ENCODE results near the gene MAPK4. TPM values are rescaled to one million over a fixed set of nuclear protein-coding genes. Genes with fewer than 3 reads are reported as not detected.

Gene MAPK4
- total RNA-seq, 5 donors from 2014 or later (not counting 1 experiment from before 2014, with no cell fraction given): 0.06 TPM; not detected in 4

- no peaks in the 10 kb centered on the region for H3K27me3 ChIP-seq (replicated peaks in 1 of 2; ENCODE audit: control insufficient read depth in 2 of 2, extremely low read depth in 1 of 2, insufficient read depth in 2 of 2, low read length in 1 of 2)
- 100% methylated on average over 1 of the region's 5 CpGs for WGBS (ENCODE audit: insufficient coverage)
- Mint-ChIP-seq H3K9me3 (peaks cover 0 to 10% (median 0%) of the 10 kb centered on the region in 3 donors), H3K36me3 (no peaks in the 10 kb centered on the region), H3K27me3 (peaks cover 4 to 10% of the 10 kb centered on the region in 2 donors), H3K4me3 (no peak overlapping the region), H3K4me1 (no peaks in the 10 kb centered on the region), H3K27ac (no peak overlapping the region)
- no peaks in the 10 kb centered on the region for H3K4me1 ChIP-seq (ENCODE audit: control insufficient read depth in 1 of 2, extremely low read depth in 1 of 2, insufficient read depth in 2 of 2, low read length in 2 of 2)
- ATAC-seq (replicated peaks in 1 of 4): no peak
- DNase-seq: no peak
- CTCF ChIA-PET: no interaction called here
- no peak overlapping the region for H3K4me3 ChIP-seq (ENCODE audit: control insufficient read depth in 1 of 2, extremely low read depth in 1 of 2, low read length in 1 of 2)
- no peaks in the 10 kb centered on the region for H3K36me3 ChIP-seq (ENCODE audit: control insufficient read depth in 2 of 2, extremely low read depth in 1 of 2, insufficient read depth in 1 of 2, low read length in 1 of 2)
- no peak overlapping the region for H3K27ac ChIP-seq (ENCODE audit: low read length)
- POLR2A ChIA-PET: no interaction called here
- no peaks in the 10 kb centered on the region for H3K9me3 ChIP-seq
Measured at GRCh38 chr18:50658601-50659000, 98.7 kb downstream of the MAPK4 start.

GRCh38 chr18:50659091-50660003 is 99.5 kb downstream of the MAPK4 start:
- POLR2A ChIA-PET: no interaction called here

GRCh38 chr18:50661013-50661412 is 101.1 kb downstream of the MAPK4 start:
- no peaks in the 10 kb centered on the region for H3K36me3 ChIP-seq (ENCODE audit: control insufficient read depth in 2 of 2, extremely low read depth in 1 of 2, insufficient read depth in 1 of 2, low read length in 1 of 2)
- no peak overlapping the region for H3K4me3 ChIP-seq (ENCODE audit: control insufficient read depth in 1 of 2, extremely low read depth in 1 of 2, low read length in 1 of 2)
- no peak for ATAC-seq (replicated peaks in 1 of 4)
- Mint-ChIP-seq H3K4me3 (no peak overlapping the region), H3K27ac (no peak overlapping the region), H3K9me3 (peaks cover 0 to 10% (median 0%) of the 10 kb centered on the region in 3 donors), H3K4me1 (no peaks in the 10 kb centered on the region), H3K36me3 (no peaks in the 10 kb centered on the region), H3K27me3 (peaks cover 2 to 4% of the 10 kb centered on the region in 2 donors)
- no peaks in the 10 kb centered on the region for H3K27me3 ChIP-seq (replicated peaks in 1 of 2; ENCODE audit: control insufficient read depth in 2 of 2, extremely low read depth in 1 of 2, insufficient read depth in 2 of 2, low read length in 1 of 2)
- CTCF ChIA-PET: no interaction called here
- H3K27ac ChIP-seq (ENCODE audit: low read length): no peak overlapping the region
- H3K4me1 ChIP-seq (ENCODE audit: control insufficient read depth in 1 of 2, extremely low read depth in 1 of 2, insufficient read depth in 2 of 2, low read length in 2 of 2): no peaks in the 10 kb centered on the region
- POLR2A ChIA-PET: interaction anchor here in 1 of 2 donors (0.6 kb wide), 1 partner anchor 27 kb away, joined by 3 read pairs; no protein-coding TSS in a partner anchor
- no peaks in the 10 kb centered on the region for H3K9me3 ChIP-seq
- no CpG with 5 or more reads among the region's 1 CpG for WGBS (ENCODE audit: insufficient coverage)
- no peak for DNase-seq

More at GRCh38 chr18:50659091-50660003, 99.5 kb downstream of the MAPK4 start:
- CTCF ChIA-PET: no interaction called here
- no peaks in the 10 kb centered on the region for H3K27me3 ChIP-seq (replicated peaks in 1 of 2; ENCODE audit: control insufficient read depth in 2 of 2, extremely low read depth in 1 of 2, insufficient read depth in 2 of 2, low read length in 1 of 2)
- H3K9me3 Mint-ChIP-seq: peaks cover 0 to 10% (median 0%) of the 10 kb centered on the region in 3 donors
- ATAC-seq (replicated peaks in 1 of 4) (no peak), DNase-seq (no peak)
- peaks cover 4 to 10% of the 10 kb centered on the region in 2 donors for H3K27me3 Mint-ChIP-seq
- H3K27ac ChIP-seq (ENCODE audit: low read length): no peak overlapping the region
- H3K9me3 ChIP-seq: no peaks in the 10 kb centered on the region
- H3K36me3 ChIP-seq (ENCODE audit: control insufficient read depth in 2 of 2, extremely low read depth in 1 of 2, insufficient read depth in 1 of 2, low read length in 1 of 2): no peaks in the 10 kb centered on the region
- no peak overlapping the region for H3K4me3 Mint-ChIP-seq
- no peak overlapping the region for H3K27ac Mint-ChIP-seq
- no peaks in the 10 kb centered on the region for H3K36me3 Mint-ChIP-seq
- H3K4me1 ChIP-seq (ENCODE audit: control insufficient read depth in 1 of 2, extremely low read depth in 1 of 2, insufficient read depth in 2 of 2, low read length in 2 of 2): no peaks in the 10 kb centered on the region
- 64% methylated on average over 12 of the region's 13 CpGs for WGBS (ENCODE audit: insufficient coverage)
- H3K4me1 Mint-ChIP-seq: no peaks in the 10 kb centered on the region
- H3K4me3 ChIP-seq (ENCODE audit: control insufficient read depth in 1 of 2, extremely low read depth in 1 of 2, low read length in 1 of 2): no peak overlapping the region

- Mint-ChIP-seq H3K27ac (no peak overlapping the region), H3K4me3 (no peak overlapping the region), H3K36me3 (no peaks in the 10 kb centered on the region), H3K9me3 (peaks cover 0 to 10% (median 0%) of the 10 kb centered on the region in 3 donors), H3K4me1 (no peaks in the 10 kb centered on the region), H3K27me3 (peaks cover 2 to 4% of the 10 kb centered on the region in 2 donors)
- Histone ChIP-seq H3K27ac (ENCODE audit: low read length) (no peak overlapping the region), H3K36me3 (ENCODE audit: control insufficient read depth in 2 of 2, extremely low read depth in 1 of 2, insufficient read depth in 1 of 2, low read length in 1 of 2) (no peaks in the 10 kb centered on the region), H3K4me1 (ENCODE audit: control insufficient read depth in 1 of 2, extremely low read depth in 1 of 2, insufficient read depth in 2 of 2, low read length in 2 of 2) (no peaks in the 10 kb centered on the region), H3K27me3 (replicated peaks in 1 of 2; ENCODE audit: control insufficient read depth in 2 of 2, extremely low read depth in 1 of 2, insufficient read depth in 2 of 2, low read length in 1 of 2) (no peaks in the 10 kb centered on the region), H3K9me3 (no peaks in the 10 kb centered on the region), H3K4me3 (ENCODE audit: control insufficient read depth in 1 of 2, extremely low read depth in 1 of 2, low read length in 1 of 2) (no peak overlapping the region)
- POLR2A ChIA-PET: no interaction called here
- CTCF ChIA-PET: no interaction called here
- no peak for DNase-seq
- 20% methylated on average over 1 of the region's 3 CpGs for WGBS (ENCODE audit: insufficient coverage)
- ATAC-seq (replicated peaks in 1 of 4): no peak
Measured at GRCh38 chr18:50662177-50662576, 102.3 kb downstream of the MAPK4 start.

- no peak for ATAC-seq (replicated peaks in 1 of 4)
- DNase-seq: no peak
- H3K4me1 ChIP-seq (ENCODE audit: control insufficient read depth in 1 of 2, extremely low read depth in 1 of 2, insufficient read depth in 2 of 2, low read length in 2 of 2): no peaks in the 10 kb centered on the region
- Mint-ChIP-seq H3K4me1 (no peaks in the 10 kb centered on the region), H3K27ac (no peak overlapping the region), H3K27me3 (peaks cover 2 to 4% of the 10 kb centered on the region in 2 donors), H3K4me3 (no peak overlapping the region), H3K36me3 (no peaks in the 10 kb centered on the region), H3K9me3 (peaks cover 0 to 10% (median 0%) of the 10 kb centered on the region in 3 donors)
- WGBS (ENCODE audit: insufficient coverage): 62% methylated on average over 9 of the region's 10 CpGs
- ChIA-PET POLR2A (no interaction called here), CTCF (no interaction called here)
- no peak overlapping the region for H3K4me3 ChIP-seq (ENCODE audit: control insufficient read depth in 1 of 2, extremely low read depth in 1 of 2, low read length in 1 of 2)
- H3K27me3 ChIP-seq (replicated peaks in 1 of 2; ENCODE audit: control insufficient read depth in 2 of 2, extremely low read depth in 1 of 2, insufficient read depth in 2 of 2, low read length in 1 of 2): no peaks in the 10 kb centered on the region
- no peaks in the 10 kb centered on the region for H3K36me3 ChIP-seq (ENCODE audit: control insufficient read depth in 2 of 2, extremely low read depth in 1 of 2, insufficient read depth in 1 of 2, low read length in 1 of 2)
- no peak overlapping the region for H3K27ac ChIP-seq (ENCODE audit: low read length)
- H3K9me3 ChIP-seq: no peaks in the 10 kb centered on the region
Measured at GRCh38 chr18:50662775-50663383, 103.0 kb downstream of the MAPK4 start.

- Histone ChIP-seq H3K27me3 (replicated peaks in 1 of 2; ENCODE audit: control insufficient read depth in 2 of 2, extremely low read depth in 1 of 2, insufficient read depth in 2 of 2, low read length in 1 of 2) (peaks cover 0 to 4% of the 10 kb centered on the region in 2 experiments), H3K27ac (ENCODE audit: low read length) (no peak overlapping the region), H3K36me3 (ENCODE audit: control insufficient read depth in 2 of 2, extremely low read depth in 1 of 2, insufficient read depth in 1 of 2, low read length in 1 of 2) (no peaks in the 10 kb centered on the region), H3K4me3 (ENCODE audit: control insufficient read depth in 1 of 2, extremely low read depth in 1 of 2, low read length in 1 of 2) (no peak overlapping the region), H3K9me3 (no peaks in the 10 kb centered on the region), H3K4me1 (ENCODE audit: control insufficient read depth in 1 of 2, extremely low read depth in 1 of 2, insufficient read depth in 2 of 2, low read length in 2 of 2) (no peaks in the 10 kb centered on the region)
- Mint-ChIP-seq H3K36me3 (no peaks in the 10 kb centered on the region), H3K4me3 (no peak overlapping the region), H3K4me1 (no peaks in the 10 kb centered on the region), H3K27ac (no peak overlapping the region), H3K27me3 (peaks cover 2 to 4% of the 10 kb centered on the region in 2 donors), H3K9me3 (peaks cover 0 to 10% (median 0%) of the 10 kb centered on the region in 3 donors)
- ChIA-PET POLR2A (no interaction called here), CTCF (no interaction called here)
- no peak for DNase-seq
- WGBS (ENCODE audit: insufficient coverage): 93% methylated on average over 39 of the region's 40 CpGs
- ATAC-seq (replicated peaks in 1 of 4): no peak
Measured at GRCh38 chr18:50663626-50664441, 103.9 kb downstream of the MAPK4 start.
